Liver (tissue), 9 donors: ENCODE results near the gene COA1. TPM values are rescaled to one million over a fixed set of nuclear protein-coding genes. Genes with fewer than 3 reads are reported as not detected.

ENCODE experiments used
- DNase-seq: peaks from one replicate; pipeline ENCODE4 v3.0.0-alpha.2; 2017; ENCODE audit warnings: low spot score
- H3K27ac ChIP-seq, 2 donors: one replicate each; pipeline ENCODE4 v1.7.0; 2013; ENCODE audit warnings: inconsistent platforms in 2 of 2, low read length in 2 of 2, control low read depth in 1 of 2, low read depth in 1 of 2, mild to moderate bottlenecking in 1 of 2
- H3K27me3 ChIP-seq, 4 donors: one replicate each; pipeline versions ENCODE4 v1.6.1 to v1.7.0; 2013; ENCODE audit warnings: low read length in 3 of 4, inconsistent platforms in 1 of 4, mild to moderate bottlenecking in 1 of 4, moderate library complexity in 1 of 4; ENCODE audit not compliant: control insufficient read depth in 4 of 4, insufficient read depth in 4 of 4
- H3K36me3 ChIP-seq, 4 donors: one replicate each; pipeline versions ENCODE4 v1.6.1 to v1.7.0; 2013; ENCODE audit warnings: low read length in 3 of 4, mild to moderate bottlenecking in 3 of 4, low read depth in 1 of 4, moderate library complexity in 1 of 4; ENCODE audit not compliant: control insufficient read depth in 4 of 4, insufficient read depth in 3 of 4
- H3K4me1 ChIP-seq, 4 donors: one replicate each; pipeline versions ENCODE4 v1.6.1 to v1.7.0; 2013; ENCODE audit warnings: low read length in 3 of 4, mild to moderate bottlenecking in 3 of 4, moderate library complexity in 1 of 4; ENCODE audit not compliant: control insufficient read depth in 4 of 4, insufficient read depth in 4 of 4
- H3K4me3 ChIP-seq, 3 donors: one replicate each; pipeline versions ENCODE4 v1.6.1 to v1.7.0; 2013; ENCODE audit warnings: low read length in 3 of 3, control low read depth in 1 of 3, low read depth in 1 of 3, mild to moderate bottlenecking in 1 of 3
- H3K9ac ChIP-seq, 2 donors: one replicate each; pipeline ENCODE4 v1.7.0; 2013; ENCODE audit warnings: low read length in 2 of 2, mild to moderate bottlenecking in 2 of 2, moderate library complexity in 2 of 2, control low read depth in 1 of 2, low read depth in 1 of 2
- H3K9me3 ChIP-seq, 4 donors: one replicate each; pipeline versions ENCODE4 v1.6.1 to v1.7.0; 2013; ENCODE audit warnings: low read length in 3 of 4; ENCODE audit not compliant: control insufficient read depth in 4 of 4
- EGR1 ChIP-seq, 2 donors: IDR thresholded peaks; 2 replicates each; pipeline ENCODE4 v1.6.1; 2016 to 2018; ENCODE audit warnings: antibody characterized with exemption in 2 of 2, low read depth in 2 of 2
- FOXA1 ChIP-seq: IDR thresholded peaks from 2 replicates; pipeline ENCODE4 v1.6.1; 2016; ENCODE audit warnings: antibody characterized with exemption
- FOXA2 ChIP-seq: IDR thresholded peaks from 2 replicates; pipeline ENCODE4 v1.6.1; 2016; ENCODE audit warnings: antibody characterized with exemption
- GABPA ChIP-seq, 2 donors: IDR thresholded peaks in 1 of 2; conservative IDR thresholded peaks in 1 of 2; 2 replicates each; pipeline ENCODE4 v1.6.1; 2016; ENCODE audit warnings: antibody characterized with exemption in 2 of 2, mild to moderate bottlenecking in 1 of 2, moderate library complexity in 1 of 2
- HNF4A ChIP-seq, 2 donors: conservative IDR thresholded peaks; 2 replicates each; pipeline ENCODE4 v1.6.1; 2016; ENCODE audit warnings: antibody characterized with exemption in 2 of 2, mild to moderate bottlenecking in 2 of 2
- HNF4G ChIP-seq: IDR thresholded peaks from 2 replicates; pipeline ENCODE4 v1.6.1; 2016; ENCODE audit warnings: antibody characterized with exemption
- JUND ChIP-seq, 2 donors: IDR thresholded peaks; 2 replicates each; pipeline ENCODE4 v1.6.1; 2016; ENCODE audit warnings: antibody characterized with exemption in 2 of 2
- NR2F2 ChIP-seq: IDR thresholded peaks from 2 replicates; pipeline ENCODE4 v1.6.1; 2016; ENCODE audit warnings: antibody characterized with exemption
- RAD21 ChIP-seq, 2 donors: IDR thresholded peaks; 2 replicates each; pipeline ENCODE4 v1.6.1; 2016; ENCODE audit warnings: antibody characterized with exemption in 2 of 2, mild to moderate bottlenecking in 2 of 2
- RXRA ChIP-seq, 2 donors: IDR thresholded peaks; 2 replicates each; pipeline ENCODE4 v1.6.1; 2017 to 2018; ENCODE audit warnings: antibody characterized with exemption in 2 of 2, mild to moderate bottlenecking in 1 of 2
- SP1 ChIP-seq: IDR thresholded peaks from 2 replicates; pipeline ENCODE4 v1.6.1; 2018; ENCODE audit warnings: antibody characterized with exemption, mild to moderate bottlenecking
- TAF1 ChIP-seq: conservative IDR thresholded peaks from 2 replicates; pipeline ENCODE4 v1.6.1; 2016; ENCODE audit warnings: antibody characterized with exemption, mild to moderate bottlenecking
- YY1 ChIP-seq: IDR thresholded peaks from 2 replicates; pipeline ENCODE4 v1.6.1; 2016; ENCODE audit warnings: antibody characterized with exemption, mild to moderate bottlenecking
- WGBS: extraction: QIAGEN DNeasy Blood & Tissue Kit; methylation state at CpG from one replicate; pipeline ENCODE4 v1.1.7; 2013; 5-methylcytosine and 5-hydroxymethylcytosine counted together
- polyA plus RNA-seq, 2 donors: library from polyadenylated mRNA; stranded (reverse) in 1 of 2; unstranded in 1 of 2; fragments of 200-250 nt in 1 of 2; fragments of >200 nt in 1 of 2; fragmentation: Nextera tagmentation in 1 of 2; extraction: Ambion mirVana in 1 of 2; gene quantifications; one replicate each; pipeline versions ENCODE4 v1.2.1 to v1.2.3, GENCODE V29; 2013 to 2015
- total RNA-seq, 2 donors: library from RNA; depleted of rRNA; stranded (reverse); fragments of >200 nt; gene quantifications; one replicate each; pipeline ENCODE4 v1.2.3, GENCODE V29; 2014
- TF ChIP-seq, protein P1 (sequence below): IDR thresholded peaks from 2 replicates; pipeline ENCODE4 v1.6.1; 2016; ENCODE audit warnings: antibody characterized with exemption
- TF ChIP-seq, protein P2 (sequence below): IDR thresholded peaks from 2 replicates; pipeline ENCODE4 v1.6.1; 2016; ENCODE audit warnings: antibody characterized with exemption, mild to moderate bottlenecking
- TF ChIP-seq, protein P3 (sequence below): fragments of 150-350 bp; IDR thresholded peaks from 2 replicates; pipeline ENCODE4 v1.5.1; 2017; ENCODE audit warnings: improper control_type of control experiment, low read depth, low read length; ENCODE audit not compliant: missing input control
- TF ChIP-seq, protein P4 (sequence below): IDR thresholded peaks from 2 replicates; pipeline ENCODE4 v1.6.1; 2016; ENCODE audit warnings: antibody characterized with exemption
- donor health status: healthy.
- donor health status: healthy.
- donor health status: healthy.
- donor health status: healthy.
- donor health status: healthy.

The COA1 gene
- total and polyA plus RNA-seq, 4 donors = 16.6 to 37.8 (median 29.4) TPM

DNA sequence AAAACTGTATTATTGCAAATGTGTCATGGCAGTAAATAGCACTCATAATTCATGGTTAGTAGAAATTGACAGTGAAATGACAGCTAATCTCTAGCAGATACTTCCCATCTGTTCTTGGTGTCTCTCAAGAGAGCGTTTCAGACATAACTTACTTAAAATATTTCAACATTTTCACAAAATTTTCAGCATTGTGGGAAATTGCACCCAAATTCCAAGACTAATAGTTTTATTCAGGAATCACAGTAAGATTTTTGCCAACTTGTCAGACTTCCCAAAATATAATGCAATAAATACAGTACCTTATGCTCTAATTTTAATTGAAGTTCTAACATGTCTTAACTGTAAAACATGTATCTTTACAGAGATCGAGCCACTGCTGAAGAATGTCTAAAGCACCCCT, 105.2 kb downstream of the COA1 start:
- H3K27me3 ChIP-seq = no peaks in the 10 kb centered on the region
- H3K9ac ChIP-seq = no peak overlapping the region
- no peak for DNase-seq
- H3K4me3 ChIP-seq = no peak overlapping the region
- 93% methylated on average over 2 of the region's 2 CpGs for WGBS
- TF ChIP-seq NR2F2 (no peak), TAF1 (no peak), GABPA (IDR thresholded peaks at IDR 0.05 in 1 of 2, conservative IDR thresholded peaks at IDR 0.05 in 1 of 2) (no peak), RAD21 (IDR thresholded peaks at IDR 0.05) (no peak), SP1 (no peak), EGR1 (IDR thresholded peaks at IDR 0.05; ENCODE audit: low read depth in 2 of 2) (no peak), FOXA2 (no peak), HNF4A (conservative IDR thresholded peaks at IDR 0.05) (no peak), JUND (IDR thresholded peaks at IDR 0.05) (no peak), RXRA (IDR thresholded peaks at IDR 0.05) (no peak), FOXA1 (no peak), HNF4G (no peak), YY1 (no peak)
- TF ChIP-seq, protein P1, sequence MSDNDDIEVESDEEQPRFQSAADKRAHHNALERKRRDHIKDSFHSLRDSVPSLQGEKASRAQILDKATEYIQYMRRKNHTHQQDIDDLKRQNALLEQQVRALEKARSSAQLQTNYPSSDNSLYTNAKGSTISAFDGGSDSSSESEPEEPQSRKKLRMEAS = no peak
- TF ChIP-seq, protein P2, sequence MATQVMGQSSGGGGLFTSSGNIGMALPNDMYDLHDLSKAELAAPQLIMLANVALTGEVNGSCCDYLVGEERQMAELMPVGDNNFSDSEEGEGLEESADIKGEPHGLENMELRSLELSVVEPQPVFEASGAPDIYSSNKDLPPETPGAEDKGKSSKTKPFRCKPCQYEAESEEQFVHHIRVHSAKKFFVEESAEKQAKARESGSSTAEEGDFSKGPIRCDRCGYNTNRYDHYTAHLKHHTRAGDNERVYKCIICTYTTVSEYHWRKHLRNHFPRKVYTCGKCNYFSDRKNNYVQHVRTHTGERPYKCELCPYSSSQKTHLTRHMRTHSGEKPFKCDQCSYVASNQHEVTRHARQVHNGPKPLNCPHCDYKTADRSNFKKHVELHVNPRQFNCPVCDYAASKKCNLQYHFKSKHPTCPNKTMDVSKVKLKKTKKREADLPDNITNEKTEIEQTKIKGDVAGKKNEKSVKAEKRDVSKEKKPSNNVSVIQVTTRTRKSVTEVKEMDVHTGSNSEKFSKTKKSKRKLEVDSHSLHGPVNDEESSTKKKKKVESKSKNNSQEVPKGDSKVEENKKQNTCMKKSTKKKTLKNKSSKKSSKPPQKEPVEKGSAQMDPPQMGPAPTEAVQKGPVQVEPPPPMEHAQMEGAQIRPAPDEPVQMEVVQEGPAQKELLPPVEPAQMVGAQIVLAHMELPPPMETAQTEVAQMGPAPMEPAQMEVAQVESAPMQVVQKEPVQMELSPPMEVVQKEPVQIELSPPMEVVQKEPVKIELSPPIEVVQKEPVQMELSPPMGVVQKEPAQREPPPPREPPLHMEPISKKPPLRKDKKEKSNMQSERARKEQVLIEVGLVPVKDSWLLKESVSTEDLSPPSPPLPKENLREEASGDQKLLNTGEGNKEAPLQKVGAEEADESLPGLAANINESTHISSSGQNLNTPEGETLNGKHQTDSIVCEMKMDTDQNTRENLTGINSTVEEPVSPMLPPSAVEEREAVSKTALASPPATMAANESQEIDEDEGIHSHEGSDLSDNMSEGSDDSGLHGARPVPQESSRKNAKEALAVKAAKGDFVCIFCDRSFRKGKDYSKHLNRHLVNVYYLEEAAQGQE = no peak
- TF ChIP-seq, protein P3, sequence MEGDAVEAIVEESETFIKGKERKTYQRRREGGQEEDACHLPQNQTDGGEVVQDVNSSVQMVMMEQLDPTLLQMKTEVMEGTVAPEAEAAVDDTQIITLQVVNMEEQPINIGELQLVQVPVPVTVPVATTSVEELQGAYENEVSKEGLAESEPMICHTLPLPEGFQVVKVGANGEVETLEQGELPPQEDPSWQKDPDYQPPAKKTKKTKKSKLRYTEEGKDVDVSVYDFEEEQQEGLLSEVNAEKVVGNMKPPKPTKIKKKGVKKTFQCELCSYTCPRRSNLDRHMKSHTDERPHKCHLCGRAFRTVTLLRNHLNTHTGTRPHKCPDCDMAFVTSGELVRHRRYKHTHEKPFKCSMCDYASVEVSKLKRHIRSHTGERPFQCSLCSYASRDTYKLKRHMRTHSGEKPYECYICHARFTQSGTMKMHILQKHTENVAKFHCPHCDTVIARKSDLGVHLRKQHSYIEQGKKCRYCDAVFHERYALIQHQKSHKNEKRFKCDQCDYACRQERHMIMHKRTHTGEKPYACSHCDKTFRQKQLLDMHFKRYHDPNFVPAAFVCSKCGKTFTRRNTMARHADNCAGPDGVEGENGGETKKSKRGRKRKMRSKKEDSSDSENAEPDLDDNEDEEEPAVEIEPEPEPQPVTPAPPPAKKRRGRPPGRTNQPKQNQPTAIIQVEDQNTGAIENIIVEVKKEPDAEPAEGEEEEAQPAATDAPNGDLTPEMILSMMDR = no peak
- TF ChIP-seq, protein P4, sequence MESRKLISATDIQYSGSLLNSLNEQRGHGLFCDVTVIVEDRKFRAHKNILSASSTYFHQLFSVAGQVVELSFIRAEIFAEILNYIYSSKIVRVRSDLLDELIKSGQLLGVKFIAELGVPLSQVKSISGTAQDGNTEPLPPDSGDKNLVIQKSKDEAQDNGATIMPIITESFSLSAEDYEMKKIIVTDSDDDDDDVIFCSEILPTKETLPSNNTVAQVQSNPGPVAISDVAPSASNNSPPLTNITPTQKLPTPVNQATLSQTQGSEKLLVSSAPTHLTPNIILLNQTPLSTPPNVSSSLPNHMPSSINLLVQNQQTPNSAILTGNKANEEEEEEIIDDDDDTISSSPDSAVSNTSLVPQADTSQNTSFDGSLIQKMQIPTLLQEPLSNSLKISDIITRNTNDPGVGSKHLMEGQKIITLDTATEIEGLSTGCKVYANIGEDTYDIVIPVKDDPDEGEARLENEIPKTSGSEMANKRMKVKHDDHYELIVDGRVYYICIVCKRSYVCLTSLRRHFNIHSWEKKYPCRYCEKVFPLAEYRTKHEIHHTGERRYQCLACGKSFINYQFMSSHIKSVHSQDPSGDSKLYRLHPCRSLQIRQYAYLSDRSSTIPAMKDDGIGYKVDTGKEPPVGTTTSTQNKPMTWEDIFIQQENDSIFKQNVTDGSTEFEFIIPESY = no peak
- no peak overlapping the region for H3K27ac ChIP-seq
- H3K4me1 ChIP-seq = no peaks in the 10 kb centered on the region
- no peaks in the 10 kb centered on the region for H3K9me3 ChIP-seq
- peaks cover 0 to 5% (median under 1%) of the 10 kb centered on the region in 4 donors for H3K36me3 ChIP-seq
